ENCODE data around the gene KLHL35. TPM values are rescaled to one million over a fixed set of nuclear protein-coding genes. Genes with fewer than 3 reads are reported as not detected.

KLHL35 gene
- total RNA-seq, 1 experiment from 2014 or later = 8.4 TPM

GRCh38 chr11:75394085-75394840, 38.7 kb downstream of the KLHL35 start:
- H3K4me2 ChIP-seq (ENCODE audit: low read length) = no peak overlapping the region
- H3K79me2 ChIP-seq (ENCODE audit: low read length) = peaks cover under 1% of the 10 kb centered on the region; the same call in 1 of the 2 replicates
- no peak overlapping the region for H3K27ac ChIP-seq (ENCODE audit: low read length)
- H3K27me3 ChIP-seq (ENCODE audit: low read length) = no peaks in the 10 kb centered on the region
- no peak overlapping the region for H2AFZ ChIP-seq (ENCODE audit: low read length)
- no peaks in the 10 kb centered on the region for H4K20me1 ChIP-seq (ENCODE audit: low read length)
- H3K4me3 ChIP-seq (ENCODE audit: low read length) = no peak overlapping the region
- H3K9me3 ChIP-seq (ENCODE audit: low read length) = no peaks in the 10 kb centered on the region
- ChIA-PET CTCF (no interaction called here), POLR2A (ENCODE audit: unreplicated experiment) (no interaction called here)
- TF ChIP-seq EZH2phosphoT487 (IDR thresholded peaks at IDR 0.05; ENCODE audit: borderline replicate concordance, low read length) (no peak), EZH2 (IDR thresholded peaks at IDR 0.05; ENCODE audit: low read length, unreplicated experiment) (no peak), CTCF (conservative IDR thresholded peaks at IDR 0.05; ENCODE audit: low read depth, low read length) (no peak)
- DNase-seq (no peak), ATAC-seq (no peak)
- no peaks in the 10 kb centered on the region for H3K36me3 ChIP-seq (ENCODE audit: low read depth, low read length)
- H3K9ac ChIP-seq (ENCODE audit: low read length) = no peak overlapping the region
- H3K4me1 ChIP-seq (ENCODE audit: insufficient read depth, low read length) = peaks cover 6% of the 10 kb centered on the region
- intact Hi-C loops (cut with micrococcal nuclease) = no loop called here
- BruUV-seq (replicated peaks) = no TSS peak
- no peaks in the 10 kb centered on the region for H3K9me2 ChIP-seq (replicated peaks; ENCODE audit: low read length)
- H3F3A ChIP-seq (ENCODE audit: low read length, unreplicated experiment) = no peaks in the 10 kb centered on the region

- no peaks in the 10 kb centered on the region for H3K9me2 ChIP-seq (replicated peaks; ENCODE audit: low read length)
- H3K4me3 ChIP-seq (ENCODE audit: low read length) = no peak overlapping the region
- BruUV-seq (replicated peaks) = no TSS peak
- H2AFZ ChIP-seq (ENCODE audit: low read length) = no peak overlapping the region
- peaks cover 35% of the 10 kb centered on the region for H3K4me1 ChIP-seq (ENCODE audit: insufficient read depth, low read length)
- no peaks in the 10 kb centered on the region for H3K36me3 ChIP-seq (ENCODE audit: low read depth, low read length)
- no peaks in the 10 kb centered on the region for H3K27me3 ChIP-seq (ENCODE audit: low read length)
- intact Hi-C loops (cut with micrococcal nuclease) = loop anchor here (2.0 kb wide), 3 partner anchors 17 to 55 kb away; no protein-coding TSS in a partner anchor
- H4K20me1 ChIP-seq (ENCODE audit: low read length) = no peaks in the 10 kb centered on the region
- H3K79me2 ChIP-seq (ENCODE audit: low read length) = no peaks in the 10 kb centered on the region
- CTCF ChIA-PET = interaction anchor here (0.6 to 0.7 kb wide), 4 partner anchors 13 to 535 kb away, joined by 3 to 9 read pairs (median 6); no protein-coding TSS in a partner anchor
- POLR2A ChIA-PET (ENCODE audit: unreplicated experiment) = no interaction called here
- no peak overlapping the region for H3K4me2 ChIP-seq (ENCODE audit: low read length)
- no peak for TF ChIP-seq EZH2 (IDR thresholded peaks at IDR 0.05; ENCODE audit: low read length, unreplicated experiment)
- no peak for TF ChIP-seq CTCF (conservative IDR thresholded peaks at IDR 0.05; ENCODE audit: low read depth, low read length)
- no peak for TF ChIP-seq EZH2phosphoT487 (IDR thresholded peaks at IDR 0.05; ENCODE audit: borderline replicate concordance, low read length)
- DNase-seq = no peak
- no peak overlapping the region for H3K27ac ChIP-seq (ENCODE audit: low read length)
- ATAC-seq = no peak
- H3F3A ChIP-seq (ENCODE audit: low read length, unreplicated experiment) = peaks cover 11% of the 10 kb centered on the region
- no peaks in the 10 kb centered on the region for H3K9me3 ChIP-seq (ENCODE audit: low read length)
- H3K9ac ChIP-seq (ENCODE audit: low read length) = no peak overlapping the region
Measured at GRCh38 chr11:75389925-75390324, 43.1 kb downstream of the KLHL35 start.

- no peaks in the 10 kb centered on the region for H3K27me3 ChIP-seq (ENCODE audit: low read length)
- CTCF ChIA-PET = interaction anchor here (0.7 kb wide), 1 partner anchor 534 kb away, joined by 4 read pairs; no protein-coding TSS in a partner anchor
- no peaks in the 10 kb centered on the region for H3K36me3 ChIP-seq (ENCODE audit: low read depth, low read length)
- no peak for TF ChIP-seq CTCF (conservative IDR thresholded peaks at IDR 0.05; ENCODE audit: low read depth, low read length)
- no peak for TF ChIP-seq EZH2phosphoT487 (IDR thresholded peaks at IDR 0.05; ENCODE audit: borderline replicate concordance, low read length)
- no peak for TF ChIP-seq EZH2 (IDR thresholded peaks at IDR 0.05; ENCODE audit: low read length, unreplicated experiment)
- H3F3A ChIP-seq (ENCODE audit: low read length, unreplicated experiment) = peaks cover 11% of the 10 kb centered on the region
- H2AFZ ChIP-seq (ENCODE audit: low read length) = peak overlapping the region; percentile 77
- no peak overlapping the region for H3K4me3 ChIP-seq (ENCODE audit: low read length)
- DNase-seq (no peak), ATAC-seq (no peak)
- H3K79me2 ChIP-seq (ENCODE audit: low read length) = no peaks in the 10 kb centered on the region
- no peak overlapping the region for H3K4me2 ChIP-seq (ENCODE audit: low read length)
- POLR2A ChIA-PET (ENCODE audit: unreplicated experiment) = no interaction called here
- H3K4me1 ChIP-seq (ENCODE audit: insufficient read depth, low read length) = peaks cover 41% of the 10 kb centered on the region
- H3K9me2 ChIP-seq (replicated peaks; ENCODE audit: low read length) = no peaks in the 10 kb centered on the region
- no TSS peak for BruUV-seq (replicated peaks)
- H3K9me3 ChIP-seq (ENCODE audit: low read length) = no peaks in the 10 kb centered on the region
- H3K9ac ChIP-seq (ENCODE audit: low read length) = no peak overlapping the region
- no peak overlapping the region for H3K27ac ChIP-seq (ENCODE audit: low read length)
- no peaks in the 10 kb centered on the region for H4K20me1 ChIP-seq (ENCODE audit: low read length)
- intact Hi-C loops (cut with micrococcal nuclease) = loop anchor here (2.0 kb wide), 3 partner anchors 18 to 56 kb away; no protein-coding TSS in a partner anchor
Measured at GRCh38 chr11:75389276-75389605, 43.8 kb downstream of the KLHL35 start.
